Measurements from ENCODE around the gene SIK2.

DNA sequence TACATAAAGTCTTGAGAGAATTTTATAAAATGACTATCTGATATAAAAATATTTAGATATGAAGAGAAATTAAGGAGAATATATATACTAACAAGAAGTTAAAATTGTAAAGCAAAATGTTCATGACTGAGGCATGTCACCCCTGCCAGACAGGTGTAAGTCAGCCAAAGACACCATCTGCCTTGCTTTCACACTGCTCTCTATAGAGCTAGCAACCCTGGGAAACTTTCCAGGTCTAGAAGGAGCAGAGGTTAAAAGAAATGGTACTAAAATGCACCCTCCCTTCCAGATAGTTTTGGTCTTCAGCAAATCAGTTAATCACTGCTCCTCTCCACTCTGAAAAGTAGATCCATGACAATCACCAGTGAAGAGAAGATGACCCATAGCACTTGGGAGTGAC is 147.4 kb downstream of the SIK2 start:
- TF ChIP-seq, protein P1, sequence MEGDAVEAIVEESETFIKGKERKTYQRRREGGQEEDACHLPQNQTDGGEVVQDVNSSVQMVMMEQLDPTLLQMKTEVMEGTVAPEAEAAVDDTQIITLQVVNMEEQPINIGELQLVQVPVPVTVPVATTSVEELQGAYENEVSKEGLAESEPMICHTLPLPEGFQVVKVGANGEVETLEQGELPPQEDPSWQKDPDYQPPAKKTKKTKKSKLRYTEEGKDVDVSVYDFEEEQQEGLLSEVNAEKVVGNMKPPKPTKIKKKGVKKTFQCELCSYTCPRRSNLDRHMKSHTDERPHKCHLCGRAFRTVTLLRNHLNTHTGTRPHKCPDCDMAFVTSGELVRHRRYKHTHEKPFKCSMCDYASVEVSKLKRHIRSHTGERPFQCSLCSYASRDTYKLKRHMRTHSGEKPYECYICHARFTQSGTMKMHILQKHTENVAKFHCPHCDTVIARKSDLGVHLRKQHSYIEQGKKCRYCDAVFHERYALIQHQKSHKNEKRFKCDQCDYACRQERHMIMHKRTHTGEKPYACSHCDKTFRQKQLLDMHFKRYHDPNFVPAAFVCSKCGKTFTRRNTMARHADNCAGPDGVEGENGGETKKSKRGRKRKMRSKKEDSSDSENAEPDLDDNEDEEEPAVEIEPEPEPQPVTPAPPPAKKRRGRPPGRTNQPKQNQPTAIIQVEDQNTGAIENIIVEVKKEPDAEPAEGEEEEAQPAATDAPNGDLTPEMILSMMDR (IDR thresholded peaks at IDR 0.05; ENCODE audit: insufficient read depth, low read depth, low read length): no peak
- TF ChIP-seq EZH2 (IDR thresholded peaks at IDR 0.05; ENCODE audit: insufficient read depth, low read length): no peak
